ENCODE measurements around the gene CHRNB1. TPM values are rescaled to one million over a fixed set of nuclear protein-coding genes. Genes with fewer than 3 reads are reported as not detected.
"Not testable (repeated sequence)": the region's sequence is repeated elsewhere in the genome, so short reads cannot be mapped to it uniquely, and the experiment has no call there.

Gene CHRNB1
- polyA plus RNA-seq, 6 donors from 2014 or later = 12.6 to 21.6 (median 15.6) TPM

- Mint-ChIP-seq H3K4me3 (peak overlapping the region; percentile 85 to 100 (median 98)), H3K4me1 (peaks cover 66 to 80% (median 79%) of the 10 kb centered on the region in 3 donors)
- H3K27me3 Mint-ChIP-seq = not testable (repeated sequence)
These were observed 37.2 kb downstream of the CHRNB1 start for GRCh38 chr17:7481842-7482741.

GRCh38 chr17:7482742-7483088, 37.9 kb downstream of the CHRNB1 start:
- H3K36me3 Mint-ChIP-seq; DNase-seq; ATAC-seq (ENCODE audit: low read depth in 2 of 2); H3K27me3 Mint-ChIP-seq; H3K9me3 Mint-ChIP-seq: not testable (repeated sequence)
- Mint-ChIP-seq H3K4me3 (peak overlapping the region; percentile 93 to 100 (median 99)), H3K27ac (peak overlapping the region; percentile 99 to 100 (median 100)), H3K4me1 (peaks cover 65 to 80% (median 79%) of the 10 kb centered on the region in 3 donors)

More at GRCh38 chr17:7481842-7482741, 37.2 kb downstream of the CHRNB1 start:
- H3K9me3 Mint-ChIP-seq; DNase-seq; ATAC-seq (ENCODE audit: low read depth in 2 of 2); H3K36me3 Mint-ChIP-seq: not testable (repeated sequence)
- H3K27ac Mint-ChIP-seq = peak overlapping the region; percentile 92 to 100 (median 100)

- ATAC-seq (ENCODE audit: low read depth in 2 of 2) (peak; percentile 61 to 62), DNase-seq (peak; percentile 95)
- peaks cover 60 to 77% (median 75%) of the 10 kb centered on the region in 3 donors for H3K4me1 Mint-ChIP-seq
- peak overlapping the region; percentile 93 to 100 (median 99) for H3K4me3 Mint-ChIP-seq
- H3K36me3 Mint-ChIP-seq = no peaks in the 10 kb centered on the region
- no peaks in the 10 kb centered on the region for H3K27me3 Mint-ChIP-seq
- H3K9me3 Mint-ChIP-seq = no peaks in the 10 kb centered on the region
- H3K27ac Mint-ChIP-seq = peak overlapping the region; percentile 99 to 100 (median 100)
These were observed 38.6 kb downstream of the CHRNB1 start for GRCh38 chr17:7483255-7484066.

GRCh38 chr17:7484067-7484918, 39.4 kb downstream of the CHRNB1 start, which contains the start of gene POLR2A:
Gene POLR2A (plus strand): TSS chr17:7484366.
- Mint-ChIP-seq H3K36me3 (no peaks in the 10 kb centered on the region), H3K4me1 (peaks cover 61 to 82% (median 78%) of the 10 kb centered on the region in 3 donors), H3K4me3 (peak within 1 kb of the TSS; percentile 93 to 100 (median 99)), H3K9me3 (no peaks in the 10 kb centered on the region), H3K27me3 (no peaks in the 10 kb centered on the region), H3K27ac (peak within 1 kb of the TSS; percentile 99 to 100 (median 100))
- DNase-seq (peak; percentile 98), ATAC-seq (ENCODE audit: low read depth in 2 of 2) (peak; percentile 63 to 66)

DNA sequence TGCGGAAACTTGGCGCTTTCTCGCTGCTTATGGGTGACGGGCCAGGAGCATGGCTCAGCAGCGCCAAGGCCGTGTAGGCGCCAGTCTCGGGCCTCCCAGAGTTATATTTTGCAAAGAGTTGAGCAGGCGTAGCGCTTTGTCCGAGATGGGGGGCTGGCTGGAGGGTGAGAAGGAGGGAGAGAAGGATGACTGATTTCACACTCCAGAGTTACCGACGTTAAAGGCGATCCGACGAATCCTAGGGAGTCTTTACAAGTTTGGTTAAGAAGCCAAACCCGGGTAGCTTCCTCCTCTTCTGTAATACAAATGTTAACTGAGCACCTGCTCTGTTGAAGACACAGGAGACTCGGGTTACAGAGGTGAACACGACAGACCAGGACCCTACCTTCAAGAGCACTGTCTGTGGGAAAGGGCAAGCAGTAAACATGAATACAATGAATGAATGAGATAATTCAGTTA, 40.1 kb downstream of the CHRNB1 start:
- DNase-seq (no peak), ATAC-seq (ENCODE audit: low read depth in 2 of 2) (peak; percentile 23 to 26)
- peak overlapping the region; percentile 93 to 100 (median 99) for H3K4me3 Mint-ChIP-seq
- no peaks in the 10 kb centered on the region for H3K9me3 Mint-ChIP-seq
- peaks cover 63 to 85% (median 82%) of the 10 kb centered on the region in 3 donors for H3K4me1 Mint-ChIP-seq
- H3K27ac Mint-ChIP-seq = peak overlapping the region; percentile 99 to 100 (median 100)
- H3K36me3 Mint-ChIP-seq = no peaks in the 10 kb centered on the region
- H3K27me3 Mint-ChIP-seq = no peaks in the 10 kb centered on the region

GRCh38 chr17:7486181-7486580, 41.3 kb downstream of the CHRNB1 start:
- no peak for ATAC-seq (ENCODE audit: low read depth in 2 of 2)
- Mint-ChIP-seq H3K36me3 (no peaks in the 10 kb centered on the region), H3K27ac (peak overlapping the region in 4 of 6 donors; percentile 27 to 100 (median 66)), H3K9me3 (no peaks in the 10 kb centered on the region), H3K27me3 (no peaks in the 10 kb centered on the region), H3K4me3 (peak overlapping the region; percentile 23 to 74 (median 64)), H3K4me1 (peaks cover 67 to 85% (median 85%) of the 10 kb centered on the region in 3 donors)
- no peak for DNase-seq

DNA sequence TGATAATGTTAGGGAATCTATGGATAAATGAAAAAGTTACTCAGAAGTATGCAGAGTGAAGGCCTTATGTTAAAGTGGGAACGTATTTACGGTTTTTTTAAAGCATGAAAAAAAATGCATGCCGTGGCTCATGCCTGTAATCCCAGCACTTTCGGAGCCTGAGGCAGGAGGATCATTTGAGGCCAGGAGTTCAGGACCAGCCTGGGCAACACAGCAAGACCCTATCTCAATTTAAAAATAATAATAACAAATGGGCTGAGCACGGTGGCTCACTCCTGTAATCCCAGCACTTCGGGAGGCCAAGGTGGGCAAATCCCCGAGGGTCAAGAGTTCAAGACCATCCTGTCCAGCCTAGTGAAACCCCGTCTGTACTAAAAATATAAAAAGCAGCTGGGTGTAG, 45.3 kb downstream of the CHRNB1 start:
- Mint-ChIP-seq H3K9me3 (no peaks in the 10 kb centered on the region), H3K27ac (peak overlapping the region in 3 of 6 donors; percentile 14 to 78 (median 51)), H3K27me3 (no peaks in the 10 kb centered on the region), H3K36me3 (no peaks in the 10 kb centered on the region), H3K4me3 (no peak overlapping the region), H3K4me1 (peaks cover 61 to 81% (median 73%) of the 10 kb centered on the region in 3 donors)
- DNase-seq (no peak), ATAC-seq (ENCODE audit: low read depth in 2 of 2) (no peak)

DNA sequence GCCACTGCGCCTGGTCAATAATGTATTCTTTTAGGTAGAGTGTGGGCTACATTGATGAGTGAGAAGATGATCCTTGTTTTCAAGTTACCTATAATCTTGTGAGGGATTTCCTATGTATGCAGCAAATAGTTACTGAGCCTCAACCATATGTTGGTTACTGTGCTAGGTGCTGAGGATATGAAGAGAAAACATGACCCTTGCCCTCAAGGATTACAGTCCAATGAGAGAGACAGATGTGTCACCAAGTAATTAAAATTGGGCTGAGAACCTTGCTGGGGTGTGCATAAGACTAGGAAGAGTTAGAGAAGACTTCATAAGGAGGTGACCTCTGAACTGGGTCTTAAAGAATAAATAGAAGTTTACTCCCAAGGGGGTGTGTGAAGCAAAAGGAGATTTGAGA, 46.7 kb downstream of the CHRNB1 start:
- Mint-ChIP-seq H3K9me3 (no peaks in the 10 kb centered on the region), H3K27ac (peak overlapping the region in 3 of 6 donors; percentile 16 to 84 (median 52)), H3K27me3 (no peaks in the 10 kb centered on the region), H3K4me1 (peaks cover 51 to 74% (median 66%) of the 10 kb centered on the region in 3 donors), H3K4me3 (peak overlapping the region in 1 of 8 donors; percentile 27), H3K36me3 (peaks cover under 1 to 4% of the 10 kb centered on the region in 2 donors)
- DNase-seq (no peak), ATAC-seq (ENCODE audit: low read depth in 2 of 2) (no peak)

DNA sequence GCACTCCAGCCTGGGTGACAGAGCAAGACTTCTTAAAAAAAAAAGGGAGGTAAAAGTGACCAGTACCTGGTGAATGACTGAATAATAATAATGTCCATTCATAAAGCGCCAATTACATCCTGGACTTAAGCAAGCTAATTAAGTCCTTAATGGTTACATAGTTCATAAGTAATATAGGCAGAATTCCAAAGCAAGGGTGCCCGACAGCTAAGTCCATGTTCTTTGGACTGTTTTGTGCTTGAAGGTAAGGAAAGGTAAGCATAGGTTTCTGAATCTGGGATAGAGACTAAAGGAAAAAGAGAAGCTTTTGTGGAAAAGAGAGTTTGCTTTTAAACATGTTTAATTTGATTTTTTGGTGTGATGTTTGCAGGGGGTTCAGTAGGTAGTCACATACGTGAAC, 49.1 kb downstream of the CHRNB1 start:
- Mint-ChIP-seq H3K4me3 (no peak overlapping the region), H3K4me1 (peaks cover 38 to 56% (median 53%) of the 10 kb centered on the region in 3 donors), H3K27me3 (no peaks in the 10 kb centered on the region), H3K9me3 (no peaks in the 10 kb centered on the region), H3K36me3 (peaks cover 9 to 12% of the 10 kb centered on the region in 2 donors), H3K27ac (peak overlapping the region in 1 of 6 donors; percentile 66)
- ATAC-seq (ENCODE audit: low read depth in 2 of 2) (no peak), DNase-seq (no peak)

GRCh38 chr17:7495906-7496434, 51.1 kb downstream of the CHRNB1 start:
- ATAC-seq (ENCODE audit: low read depth in 2 of 2) = no peak
- H3K4me3 Mint-ChIP-seq = peak overlapping the region in 1 of 8 donors; percentile 4
- H3K36me3 Mint-ChIP-seq = peaks cover 22 to 24% of the 10 kb centered on the region in 2 donors
- peaks cover 27 to 37% (median 33%) of the 10 kb centered on the region in 3 donors for H3K4me1 Mint-ChIP-seq
- no peaks in the 10 kb centered on the region for H3K27me3 Mint-ChIP-seq
- no peaks in the 10 kb centered on the region for H3K9me3 Mint-ChIP-seq
- H3K27ac Mint-ChIP-seq = peak overlapping the region in 2 of 6 donors; percentile 39 to 56
- DNase-seq = no peak

GRCh38 chr17:7496470-7497183, 51.8 kb downstream of the CHRNB1 start:
- ATAC-seq (ENCODE audit: low read depth in 2 of 2) (no peak), DNase-seq (no peak)
- peaks cover 23 to 30% (median 28%) of the 10 kb centered on the region in 3 donors for H3K4me1 Mint-ChIP-seq
- H3K4me3 Mint-ChIP-seq = peak overlapping the region in 2 of 8 donors; percentile 4 to 38
- peak overlapping the region in 3 of 6 donors; percentile 26 to 76 (median 39) for H3K27ac Mint-ChIP-seq
- peaks cover 29 to 31% of the 10 kb centered on the region in 2 donors for H3K36me3 Mint-ChIP-seq
- H3K9me3 Mint-ChIP-seq = no peaks in the 10 kb centered on the region
- no peaks in the 10 kb centered on the region for H3K27me3 Mint-ChIP-seq

DNA sequence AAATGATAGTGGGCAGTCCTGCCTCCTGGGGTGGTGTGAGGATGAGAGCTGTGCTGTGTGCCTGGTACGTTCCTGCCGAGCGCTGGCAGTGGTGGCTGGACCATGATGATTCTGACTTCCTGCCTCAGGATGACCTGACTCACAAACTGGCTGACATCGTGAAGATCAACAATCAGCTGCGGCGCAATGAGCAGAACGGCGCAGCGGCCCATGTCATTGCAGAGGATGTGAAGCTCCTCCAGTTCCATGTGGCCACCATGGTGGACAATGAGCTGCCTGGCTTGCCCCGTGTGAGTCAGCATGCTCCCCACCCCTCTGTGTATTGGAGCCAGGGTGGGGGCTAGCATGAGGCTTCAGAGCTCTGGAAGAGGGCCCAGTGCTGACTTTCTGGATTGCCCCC, 52.4 kb downstream of the CHRNB1 start:
- no peak for DNase-seq
- no peak for ATAC-seq (ENCODE audit: low read depth in 2 of 2)
- no peaks in the 10 kb centered on the region for H3K9me3 Mint-ChIP-seq
- peaks cover 31 to 32% of the 10 kb centered on the region in 2 donors for H3K36me3 Mint-ChIP-seq
- no peak overlapping the region for H3K4me3 Mint-ChIP-seq
- no peaks in the 10 kb centered on the region for H3K27me3 Mint-ChIP-seq
- H3K4me1 Mint-ChIP-seq = peaks cover 20 to 26% (median 24%) of the 10 kb centered on the region in 3 donors
- peak overlapping the region in 1 of 6 donors; percentile 26 for H3K27ac Mint-ChIP-seq

Data from naive B cell (primary cell).